ENCODE measurements around the gene RPS15. TPM values are rescaled to one million over a fixed set of nuclear protein-coding genes. Genes with fewer than 3 reads are reported as not detected.

RPS15 gene
- total and polyA plus RNA-seq, 2 of the 13 experiments (the other 11 are each of a cell fraction or from before 2014, with no cell fraction given), result 695 to 1,411 TPM

DNA sequence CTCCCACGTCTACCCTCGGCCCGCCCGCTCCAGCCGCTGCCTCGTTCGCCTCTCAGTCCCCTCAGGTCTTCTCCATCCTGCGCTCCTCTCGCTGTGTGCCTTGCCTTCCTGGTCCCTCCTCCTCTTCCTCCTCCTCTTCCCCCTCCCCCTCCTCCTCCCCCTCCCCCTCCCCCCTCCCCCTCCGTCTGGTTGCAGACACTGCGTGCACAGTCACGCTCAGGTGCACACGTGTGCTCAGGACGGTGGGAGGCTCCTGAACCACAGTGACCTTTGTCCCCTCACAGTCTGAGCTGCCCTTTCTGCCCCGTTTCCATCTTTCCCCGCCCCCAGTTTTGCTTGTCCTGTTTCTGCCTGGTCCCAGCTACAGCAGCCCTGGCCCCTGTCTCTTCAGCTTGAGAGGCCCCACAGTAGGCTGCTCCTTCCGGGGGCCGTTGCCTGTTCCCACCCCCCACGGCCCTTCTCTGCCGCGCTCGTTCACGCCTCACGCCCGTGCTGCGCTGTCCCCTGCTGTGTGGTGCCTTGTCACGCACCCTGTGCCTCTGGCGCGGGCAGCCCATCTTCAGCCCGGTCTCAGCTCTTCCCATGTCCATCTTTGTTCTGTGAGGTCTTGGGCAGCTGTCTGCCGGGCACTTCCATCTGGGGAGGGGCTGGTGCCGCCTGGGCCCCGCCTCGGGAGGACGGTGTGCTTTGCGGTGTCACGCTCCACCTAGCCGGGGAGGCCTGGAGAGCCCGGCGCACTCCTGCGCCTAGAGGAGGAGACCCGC is 13.8 kb upstream of the RPS15 start (continued):
- no peak for TF ChIP-seq REXO4 (CRISPR knock-in tag; IDR thresholded peaks at IDR 0.05; ENCODE audit: borderline replicate concordance)
- TF ChIP-seq SALL2 (CRISPR knock-in tag; IDR thresholded peaks at IDR 0.05), result 0 out of 2 replicates have a peak, but pooled peaks have one; percentile 38
- no peak for TF ChIP-seq SP2 (CRISPR knock-in tag; IDR thresholded peaks at IDR 0.05)
- TF ChIP-seq, protein P1, sequence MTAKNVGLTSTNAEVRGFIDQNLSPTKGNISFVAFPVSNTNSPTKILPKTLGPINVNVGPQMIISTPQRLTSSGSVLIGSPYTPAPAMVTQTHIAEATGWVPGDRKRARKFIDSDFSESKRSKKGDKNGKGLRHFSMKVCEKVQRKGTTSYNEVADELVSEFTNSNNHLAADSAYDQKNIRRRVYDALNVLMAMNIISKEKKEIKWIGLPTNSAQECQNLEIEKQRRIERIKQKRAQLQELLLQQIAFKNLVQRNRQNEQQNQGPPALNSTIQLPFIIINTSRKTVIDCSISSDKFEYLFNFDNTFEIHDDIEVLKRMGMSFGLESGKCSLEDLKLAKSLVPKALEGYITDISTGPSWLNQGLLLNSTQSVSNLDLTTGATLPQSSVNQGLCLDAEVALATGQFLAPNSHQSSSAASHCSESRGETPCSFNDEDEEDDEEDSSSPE (CRISPR knock-in tag; IDR thresholded peaks at IDR 0.05), result peak; percentile 35; the same call in 1 of the 2 replicates
- TF ChIP-seq NFYB (CRISPR knock-in tag; IDR thresholded peaks at IDR 0.05), result no peak
- TF ChIP-seq MAFK (conservative IDR thresholded peaks at IDR 0.05 in 1 of 2, IDR thresholded peaks at IDR 0.05 in 1 of 2; ENCODE audit: low read length in 2 of 2), result no peak
- no peak for TF ChIP-seq ELF3 (CRISPR knock-in tag; IDR thresholded peaks at IDR 0.05)
- peak; percentile 73; the same call in 1 of the 2 replicates for TF ChIP-seq MYC (CRISPR knock-in tag; IDR thresholded peaks at IDR 0.05; ENCODE audit: borderline replicate concordance)
- TF ChIP-seq, protein P2, sequence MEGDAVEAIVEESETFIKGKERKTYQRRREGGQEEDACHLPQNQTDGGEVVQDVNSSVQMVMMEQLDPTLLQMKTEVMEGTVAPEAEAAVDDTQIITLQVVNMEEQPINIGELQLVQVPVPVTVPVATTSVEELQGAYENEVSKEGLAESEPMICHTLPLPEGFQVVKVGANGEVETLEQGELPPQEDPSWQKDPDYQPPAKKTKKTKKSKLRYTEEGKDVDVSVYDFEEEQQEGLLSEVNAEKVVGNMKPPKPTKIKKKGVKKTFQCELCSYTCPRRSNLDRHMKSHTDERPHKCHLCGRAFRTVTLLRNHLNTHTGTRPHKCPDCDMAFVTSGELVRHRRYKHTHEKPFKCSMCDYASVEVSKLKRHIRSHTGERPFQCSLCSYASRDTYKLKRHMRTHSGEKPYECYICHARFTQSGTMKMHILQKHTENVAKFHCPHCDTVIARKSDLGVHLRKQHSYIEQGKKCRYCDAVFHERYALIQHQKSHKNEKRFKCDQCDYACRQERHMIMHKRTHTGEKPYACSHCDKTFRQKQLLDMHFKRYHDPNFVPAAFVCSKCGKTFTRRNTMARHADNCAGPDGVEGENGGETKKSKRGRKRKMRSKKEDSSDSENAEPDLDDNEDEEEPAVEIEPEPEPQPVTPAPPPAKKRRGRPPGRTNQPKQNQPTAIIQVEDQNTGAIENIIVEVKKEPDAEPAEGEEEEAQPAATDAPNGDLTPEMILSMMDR (CRISPR knock-in tag; IDR thresholded peaks at IDR 0.05), result peak; percentile 46
- TF ChIP-seq BORCS8-MEF2B (CRISPR knock-in tag; IDR thresholded peaks at IDR 0.05), result no peak
- TF ChIP-seq, protein P3, sequence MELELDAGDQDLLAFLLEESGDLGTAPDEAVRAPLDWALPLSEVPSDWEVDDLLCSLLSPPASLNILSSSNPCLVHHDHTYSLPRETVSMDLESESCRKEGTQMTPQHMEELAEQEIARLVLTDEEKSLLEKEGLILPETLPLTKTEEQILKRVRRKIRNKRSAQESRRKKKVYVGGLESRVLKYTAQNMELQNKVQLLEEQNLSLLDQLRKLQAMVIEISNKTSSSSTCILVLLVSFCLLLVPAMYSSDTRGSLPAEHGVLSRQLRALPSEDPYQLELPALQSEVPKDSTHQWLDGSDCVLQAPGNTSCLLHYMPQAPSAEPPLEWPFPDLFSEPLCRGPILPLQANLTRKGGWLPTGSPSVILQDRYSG (CRISPR knock-in tag; IDR thresholded peaks at IDR 0.05), result no peak
- TF ChIP-seq, protein P4, sequence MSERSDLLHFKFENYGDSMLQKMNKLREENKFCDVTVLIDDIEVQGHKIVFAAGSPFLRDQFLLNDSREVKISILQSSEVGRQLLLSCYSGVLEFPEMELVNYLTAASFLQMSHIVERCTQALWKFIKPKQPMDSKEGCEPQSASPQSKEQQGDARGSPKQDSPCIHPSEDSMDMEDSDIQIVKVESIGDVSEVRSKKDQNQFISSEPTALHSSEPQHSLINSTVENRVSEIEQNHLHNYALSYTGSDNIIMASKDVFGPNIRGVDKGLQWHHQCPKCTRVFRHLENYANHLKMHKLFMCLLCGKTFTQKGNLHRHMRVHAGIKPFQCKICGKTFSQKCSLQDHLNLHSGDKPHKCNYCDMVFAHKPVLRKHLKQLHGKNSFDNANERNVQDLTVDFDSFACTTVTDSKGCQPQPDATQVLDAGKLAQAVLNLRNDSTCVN (CRISPR knock-in tag; IDR thresholded peaks at IDR 0.05; ENCODE audit: borderline replicate concordance), result no peak; the same call in 1 of the 2 replicates
- TF ChIP-seq ZNF546 (CRISPR knock-in tag; conservative IDR thresholded peaks at IDR 0.05), result 0 out of 2 replicates have a peak, but pooled peaks have one; percentile 39
- TF ChIP-seq MBNL3 (CRISPR knock-in tag; conservative IDR thresholded peaks at IDR 0.05), result no peak
- TF ChIP-seq ASH2L (IDR thresholded peaks at IDR 0.05; ENCODE audit: insufficient read length, low read depth, low read length), result peak; percentile 25
- peak; percentile 82 for TF ChIP-seq NRL (CRISPR knock-in tag; IDR thresholded peaks at IDR 0.05; ENCODE audit: borderline replicate concordance)
- no peak for TF ChIP-seq RFX5 (IDR thresholded peaks at IDR 0.05; ENCODE audit: low read depth, low read length)
- TF ChIP-seq HNRNPL (IDR thresholded peaks at IDR 0.05; ENCODE audit: low read depth, low read length), result no peak
- no peak for TF ChIP-seq HDAC6 (IDR thresholded peaks at IDR 0.05; ENCODE audit: low read depth, low read length)
- TF ChIP-seq ZNF260 (CRISPR knock-in tag; IDR thresholded peaks at IDR 0.05; ENCODE audit: borderline replicate concordance, low read depth), result no peak
- TF ChIP-seq ZNF230 (CRISPR knock-in tag; IDR thresholded peaks at IDR 0.05), result no peak
- no peak for TF ChIP-seq ISL2 (CRISPR knock-in tag; IDR thresholded peaks at IDR 0.05)
- no peak; the same call in 1 of the 2 replicates for TF ChIP-seq ZNF460 (CRISPR knock-in tag; IDR thresholded peaks at IDR 0.05; ENCODE audit: borderline replicate concordance)
- peak; percentile 46; the same call in 1 of the 2 replicates for TF ChIP-seq SPEN (CRISPR knock-in tag; IDR thresholded peaks at IDR 0.05; ENCODE audit: low read depth)
- no peak for TF ChIP-seq ZNF143 (CRISPR knock-in tag; IDR thresholded peaks at IDR 0.05)
- TF ChIP-seq NFYC (CRISPR knock-in tag; IDR thresholded peaks at IDR 0.05), result no peak
